Stimulated activated CD8-positive, alpha-beta memory T cell treated with anti-CD3 and anti-CD28 coated beads, Interleukin-15, amount 100 ng/mL, for 48 hours (primary cell): ENCODE results near the gene STPG1.

Source experiments
- DNase-seq, 2 donors: peaks; one replicate each; pipeline ENCODE4 v3.0.0-alpha.2; 2020; ENCODE audit warnings: low read depth in 2 of 2

Gene STPG1

GRCh38 chr1:24392982-24393650, 20.5 kb downstream of the STPG1 start:
- no peak for DNase-seq

- DNase-seq, result no peak
Measured at GRCh38 chr1:24392604-24392946, 21.0 kb downstream of the STPG1 start.

GRCh38 chr1:24391882-24392603, 21.5 kb downstream of the STPG1 start:
- DNase-seq, result no peak

DNA sequence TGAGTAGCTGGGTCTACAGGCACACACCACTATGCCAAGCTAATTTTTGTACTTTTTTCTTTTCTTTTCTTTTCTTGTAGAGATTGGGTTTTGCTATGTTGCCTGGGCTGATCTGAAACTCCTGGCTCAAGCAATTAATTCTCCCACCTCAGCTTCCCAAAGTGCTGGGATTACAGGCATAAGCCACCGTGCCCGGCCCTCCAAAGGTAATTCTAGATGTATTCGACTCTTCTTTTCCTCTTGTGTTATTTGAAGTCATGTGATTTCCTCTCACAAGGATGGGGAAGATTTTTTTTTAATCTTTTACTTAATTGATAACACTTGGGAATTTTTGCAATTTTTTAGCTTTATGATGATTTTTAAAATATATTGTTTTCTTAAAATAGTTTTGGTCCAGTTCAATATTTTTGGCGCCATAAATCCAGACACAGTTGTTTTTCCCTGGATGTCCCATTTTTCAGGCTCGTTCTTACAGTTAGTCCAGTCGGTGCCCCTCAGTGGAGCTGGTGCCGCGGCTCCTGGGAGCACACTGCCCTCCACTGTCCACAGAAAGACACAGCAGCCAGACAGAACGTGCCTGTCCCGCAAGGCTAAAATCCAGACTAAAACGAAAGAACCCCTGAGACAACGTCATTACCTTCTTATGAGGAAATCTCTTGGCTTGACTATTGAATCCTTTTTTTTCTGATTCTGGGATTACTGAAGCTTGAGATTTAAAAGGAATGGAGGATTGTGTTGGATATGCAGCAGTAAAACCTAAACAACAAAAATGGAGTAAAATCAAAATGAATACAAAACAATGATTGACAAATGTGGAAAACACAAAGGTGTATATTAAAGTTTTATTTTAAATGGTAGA, 22.4 kb downstream of the STPG1 start:
- peak in 1 of 2 donors; percentile 52 for DNase-seq

GRCh38 chr1:24389231-24389678, 24.3 kb downstream of the STPG1 start:
- no peak for DNase-seq

DNA sequence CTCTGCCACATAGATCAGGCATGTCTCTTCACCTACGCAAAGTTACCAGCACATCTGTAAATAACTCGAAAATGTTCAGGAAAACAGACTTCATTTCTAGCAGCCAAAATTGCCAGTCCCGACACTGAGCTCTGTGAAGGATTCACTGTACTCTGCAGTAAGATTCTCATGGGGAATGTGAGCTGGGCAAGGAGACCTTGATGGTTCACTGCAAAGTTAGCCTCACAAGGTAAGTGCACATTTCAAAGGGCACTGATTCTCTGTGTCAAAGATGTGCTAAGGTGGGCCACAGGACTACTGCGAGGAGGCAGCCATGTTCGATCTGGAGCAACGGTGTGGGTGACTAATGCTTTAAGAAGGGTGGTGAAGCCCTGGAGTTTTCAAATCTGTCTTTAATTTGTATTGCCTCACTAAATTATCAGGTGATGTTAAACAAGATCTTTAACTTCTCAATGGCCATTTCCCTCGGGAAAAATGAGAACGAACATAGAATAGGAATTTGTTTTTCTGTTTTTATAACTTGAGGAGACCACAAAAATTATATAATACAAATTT, 25.2 kb downstream of the STPG1 start:
- DNase-seq, result no peak

GRCh38 chr1:24387636-24388175, 25.9 kb downstream of the STPG1 start:
- DNase-seq, result no peak

DNA sequence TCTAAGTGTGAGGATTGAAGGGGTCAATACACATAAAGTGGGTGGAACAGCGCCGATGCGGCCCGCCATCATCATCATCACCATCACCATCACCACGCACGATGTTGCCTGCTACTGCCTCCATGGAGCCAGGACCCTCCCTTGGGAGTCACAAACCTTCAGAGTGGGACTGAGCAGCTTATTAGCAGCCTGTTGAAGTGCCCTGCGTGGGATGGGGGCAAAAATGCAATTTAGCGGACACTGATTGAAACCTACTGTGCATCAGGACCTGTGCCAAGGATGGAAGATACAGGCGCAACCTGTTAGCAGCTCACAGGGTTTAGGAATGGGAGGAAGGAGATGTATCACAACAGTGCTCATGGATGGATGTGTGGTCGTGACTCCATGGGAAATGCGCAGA, 26.7 kb downstream of the STPG1 start:
- DNase-seq, result no peak

- no peak for DNase-seq
Measured at GRCh38 chr1:24386241-24386640, 27.3 kb downstream of the STPG1 start.

- no peak for DNase-seq
Measured at GRCh38 chr1:24385160-24385940, 28.2 kb downstream of the STPG1 start.

DNA sequence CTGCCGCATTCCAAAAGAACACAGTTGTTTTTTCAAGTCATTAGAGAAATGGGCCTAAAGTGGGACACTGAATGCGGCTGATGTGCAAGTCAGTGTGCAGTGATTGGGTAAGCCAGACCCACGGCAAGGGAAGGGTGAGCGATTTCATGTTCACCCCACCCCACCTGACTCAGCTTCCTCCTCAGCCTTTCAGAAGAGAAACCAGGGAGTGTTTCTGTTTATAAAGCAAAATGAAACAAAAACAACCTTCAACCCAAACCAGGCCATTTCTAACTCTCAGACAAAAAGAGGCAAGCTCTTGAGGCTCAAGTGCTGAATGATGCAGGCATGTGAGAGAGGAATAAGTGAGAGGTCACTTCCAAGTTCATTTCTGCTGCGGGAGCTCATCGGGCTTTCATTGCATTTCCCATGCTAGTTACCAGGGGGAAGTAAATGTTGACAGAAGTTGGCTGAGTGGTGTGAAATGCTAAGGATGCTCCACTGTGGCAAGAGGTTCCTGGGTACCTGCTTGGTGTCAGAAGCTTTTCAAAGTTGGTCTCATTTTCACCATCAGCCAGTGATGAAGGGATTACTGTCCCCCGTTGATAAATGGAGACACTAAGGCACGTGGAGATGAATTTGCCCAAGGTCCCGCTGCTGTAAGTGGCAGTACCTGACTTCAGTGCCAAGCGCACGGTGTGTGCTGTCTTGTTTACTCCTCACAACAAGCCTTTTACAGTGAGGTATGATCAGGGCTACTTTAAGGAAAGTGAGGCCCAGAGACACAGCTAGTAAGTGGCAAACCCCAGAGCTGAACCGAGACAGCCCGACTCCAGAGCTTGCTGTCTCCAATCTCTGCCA, 29.1 kb downstream of the STPG1 start:
- DNase-seq, result peak in 1 of 2 donors; percentile 39

- DNase-seq, result no peak
Measured at GRCh38 chr1:24383381-24383940, 30.1 kb downstream of the STPG1 start.

DNA sequence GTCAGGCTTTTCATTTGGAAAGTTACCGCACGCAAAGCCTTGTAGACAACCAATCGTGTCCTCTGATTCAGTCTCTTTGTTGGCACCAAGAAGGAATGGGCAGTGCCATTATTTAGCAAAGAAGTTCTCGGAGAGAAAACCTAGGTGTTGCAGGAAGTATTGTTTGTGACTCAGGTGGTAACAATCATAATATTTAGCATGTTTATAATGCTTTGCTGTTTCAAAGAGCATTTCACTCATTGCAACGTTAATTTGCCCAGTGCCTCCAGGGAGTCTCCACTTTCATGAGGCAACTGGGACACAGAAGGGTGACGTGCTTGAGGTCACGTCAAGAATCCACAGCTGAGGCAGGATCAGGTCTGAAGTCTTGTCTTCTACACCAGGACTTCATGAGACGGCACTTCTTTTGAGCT, 31.4 kb downstream of the STPG1 start:
- DNase-seq, result no peak

GRCh38 chr1:24381256-24381655, 32.3 kb downstream of the STPG1 start:
- no peak for DNase-seq

GRCh38 chr1:24380508-24380907, 33.1 kb downstream of the STPG1 start:
- no peak for DNase-seq

DNA sequence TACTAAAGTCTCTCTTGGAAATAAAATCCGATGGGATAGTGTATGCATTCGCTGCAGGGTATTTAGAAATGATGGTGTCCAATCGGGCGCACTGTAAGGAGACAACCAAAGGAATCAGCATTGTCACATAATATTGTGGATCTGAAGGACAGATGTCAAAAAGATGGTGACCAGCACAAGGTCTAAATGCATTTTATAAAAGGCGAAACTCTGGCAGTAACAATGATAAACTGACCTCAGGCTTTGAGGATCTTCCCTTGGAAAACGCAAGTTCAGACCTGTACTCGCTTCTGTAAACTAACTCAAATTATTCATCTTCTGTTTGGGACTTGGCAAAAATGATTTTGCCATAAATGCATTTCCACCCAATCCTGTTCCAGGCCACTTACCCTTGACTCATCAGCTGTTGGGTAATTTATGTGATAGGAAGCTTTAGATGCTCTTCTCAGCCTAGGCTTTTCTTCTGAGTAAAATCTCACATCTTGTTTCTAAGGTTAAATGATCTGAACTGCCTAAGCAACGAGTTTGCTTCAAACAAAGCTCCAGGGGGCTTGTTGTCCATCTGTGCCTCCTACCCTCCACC, 33.8 kb downstream of the STPG1 start:
- DNase-seq, result no peak

GRCh38 chr1:24374891-24375786, 38.4 kb downstream of the STPG1 start:
- no peak for DNase-seq

DNA sequence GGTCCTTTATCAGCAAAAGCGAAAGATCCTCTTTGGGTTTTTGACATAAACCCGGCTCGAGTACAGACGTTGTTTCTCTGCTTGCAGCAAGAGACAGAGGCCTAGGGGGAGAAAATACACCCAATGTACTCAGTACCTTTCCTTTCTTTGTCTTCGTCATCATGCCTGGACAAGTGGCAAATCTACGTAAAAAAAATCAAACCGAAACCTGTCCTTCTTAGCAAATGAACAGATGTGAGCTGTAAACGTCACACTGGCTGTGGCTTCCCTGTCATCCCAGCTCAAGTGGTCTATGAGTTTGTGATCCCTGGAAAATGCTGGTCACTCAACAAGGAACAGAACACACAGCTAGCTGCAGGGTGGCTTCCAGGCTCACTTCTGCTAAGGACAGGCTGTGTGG, 39.9 kb downstream of the STPG1 start:
- no peak for DNase-seq

- DNase-seq, result no peak
Measured at GRCh38 chr1:24373044-24373443, 40.5 kb downstream of the STPG1 start.
